ENCODE measurements around the gene CCDC71. TPM values are rescaled to one million over a fixed set of nuclear protein-coding genes. Genes with fewer than 3 reads are reported as not detected.

CCDC71 gene
- total and polyA plus RNA-seq, 2 of the 13 experiments (the other 11 are each of a cell fraction or from before 2014, with no cell fraction given) = 9.7 to 14.3 TPM

DNA sequence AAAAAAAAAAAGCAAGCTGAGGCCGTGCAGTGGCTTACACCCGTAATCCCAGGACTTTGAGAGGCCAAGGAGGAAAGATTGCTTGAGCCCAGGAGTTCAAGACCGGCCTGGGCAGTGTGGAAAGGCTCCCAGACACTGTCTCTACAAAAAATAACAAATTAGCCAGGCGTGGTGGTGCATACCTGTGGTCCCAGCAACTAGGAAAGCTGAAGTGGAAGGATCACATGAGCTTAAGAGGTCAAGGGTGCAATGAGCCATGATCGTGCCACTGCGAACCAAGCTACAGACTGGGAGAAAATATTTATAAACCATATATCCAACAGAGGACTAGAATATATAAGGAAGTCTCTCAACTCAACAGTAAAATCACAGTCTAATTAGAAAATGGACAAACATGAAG, 15.2 kb upstream of the CCDC71 start:
- H3K36me3 ChIP-seq (replicated peaks in 1 of 2; ENCODE audit: control insufficient read depth in 1 of 2, insufficient read depth in 2 of 2, low read length in 2 of 2) = no peaks in the 10 kb centered on the region
- H3K79me2 ChIP-seq (ENCODE audit: insufficient read depth, low read length) = no peaks in the 10 kb centered on the region
- BruUV-seq (replicated peaks) = no TSS peak
- H3K4me2 ChIP-seq (ENCODE audit: low read depth, low read length) = no peak overlapping the region
- DNase-seq (ENCODE audit: low spot score) = no peak
- H3K4me3 ChIP-seq (replicated peaks in 1 of 3; ENCODE audit: insufficient read depth in 1 of 3, low read depth in 2 of 3, low read length in 3 of 3) = no peak overlapping the region
- H3K4me1 ChIP-seq (ENCODE audit: insufficient read depth, low read length) = peaks cover 26% of the 10 kb centered on the region
- TF ChIP-seq, protein P1, sequence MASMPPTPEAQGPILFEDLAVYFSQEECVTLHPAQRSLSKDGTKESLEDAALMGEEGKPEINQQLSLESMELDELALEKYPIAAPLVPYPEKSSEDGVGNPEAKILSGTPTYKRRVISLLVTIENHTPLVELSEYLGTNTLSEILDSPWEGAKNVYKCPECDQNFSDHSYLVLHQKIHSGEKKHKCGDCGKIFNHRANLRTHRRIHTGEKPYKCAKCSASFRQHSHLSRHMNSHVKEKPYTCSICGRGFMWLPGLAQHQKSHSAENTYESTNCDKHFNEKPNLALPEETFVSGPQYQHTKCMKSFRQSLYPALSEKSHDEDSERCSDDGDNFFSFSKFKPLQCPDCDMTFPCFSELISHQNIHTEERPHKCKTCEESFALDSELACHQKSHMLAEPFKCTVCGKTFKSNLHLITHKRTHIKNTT (CRISPR knock-in tag; IDR thresholded peaks at IDR 0.05) = no peak
- no peak for TF ChIP-seq ETV5 (CRISPR knock-in tag; IDR thresholded peaks at IDR 0.05; ENCODE audit: borderline replicate concordance)
- no peak for TF ChIP-seq RARG (CRISPR knock-in tag; IDR thresholded peaks at IDR 0.05; ENCODE audit: low read depth)
- no peak for TF ChIP-seq ZNF879 (CRISPR knock-in tag; IDR thresholded peaks at IDR 0.05)
- no peak for TF ChIP-seq SETDB1 (CRISPR knock-in tag; IDR thresholded peaks at IDR 0.05; ENCODE audit: borderline replicate concordance)
- TF ChIP-seq KLF16 (CRISPR knock-in tag; IDR thresholded peaks at IDR 0.05) = no peak
- TF ChIP-seq, protein P2, sequence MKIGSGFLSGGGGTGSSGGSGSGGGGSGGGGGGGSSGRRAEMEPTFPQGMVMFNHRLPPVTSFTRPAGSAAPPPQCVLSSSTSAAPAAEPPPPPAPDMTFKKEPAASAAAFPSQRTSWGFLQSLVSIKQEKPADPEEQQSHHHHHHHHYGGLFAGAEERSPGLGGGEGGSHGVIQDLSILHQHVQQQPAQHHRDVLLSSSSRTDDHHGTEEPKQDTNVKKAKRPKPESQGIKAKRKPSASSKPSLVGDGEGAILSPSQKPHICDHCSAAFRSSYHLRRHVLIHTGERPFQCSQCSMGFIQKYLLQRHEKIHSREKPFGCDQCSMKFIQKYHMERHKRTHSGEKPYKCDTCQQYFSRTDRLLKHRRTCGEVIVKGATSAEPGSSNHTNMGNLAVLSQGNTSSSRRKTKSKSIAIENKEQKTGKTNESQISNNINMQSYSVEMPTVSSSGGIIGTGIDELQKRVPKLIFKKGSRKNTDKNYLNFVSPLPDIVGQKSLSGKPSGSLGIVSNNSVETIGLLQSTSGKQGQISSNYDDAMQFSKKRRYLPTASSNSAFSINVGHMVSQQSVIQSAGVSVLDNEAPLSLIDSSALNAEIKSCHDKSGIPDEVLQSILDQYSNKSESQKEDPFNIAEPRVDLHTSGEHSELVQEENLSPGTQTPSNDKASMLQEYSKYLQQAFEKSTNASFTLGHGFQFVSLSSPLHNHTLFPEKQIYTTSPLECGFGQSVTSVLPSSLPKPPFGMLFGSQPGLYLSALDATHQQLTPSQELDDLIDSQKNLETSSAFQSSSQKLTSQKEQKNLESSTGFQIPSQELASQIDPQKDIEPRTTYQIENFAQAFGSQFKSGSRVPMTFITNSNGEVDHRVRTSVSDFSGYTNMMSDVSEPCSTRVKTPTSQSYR (CRISPR knock-in tag; IDR thresholded peaks at IDR 0.05; ENCODE audit: borderline replicate concordance) = no peak
- TF ChIP-seq ZNF556 (CRISPR knock-in tag; IDR thresholded peaks at IDR 0.05; ENCODE audit: borderline replicate concordance) = no peak
- TF ChIP-seq, protein P3, sequence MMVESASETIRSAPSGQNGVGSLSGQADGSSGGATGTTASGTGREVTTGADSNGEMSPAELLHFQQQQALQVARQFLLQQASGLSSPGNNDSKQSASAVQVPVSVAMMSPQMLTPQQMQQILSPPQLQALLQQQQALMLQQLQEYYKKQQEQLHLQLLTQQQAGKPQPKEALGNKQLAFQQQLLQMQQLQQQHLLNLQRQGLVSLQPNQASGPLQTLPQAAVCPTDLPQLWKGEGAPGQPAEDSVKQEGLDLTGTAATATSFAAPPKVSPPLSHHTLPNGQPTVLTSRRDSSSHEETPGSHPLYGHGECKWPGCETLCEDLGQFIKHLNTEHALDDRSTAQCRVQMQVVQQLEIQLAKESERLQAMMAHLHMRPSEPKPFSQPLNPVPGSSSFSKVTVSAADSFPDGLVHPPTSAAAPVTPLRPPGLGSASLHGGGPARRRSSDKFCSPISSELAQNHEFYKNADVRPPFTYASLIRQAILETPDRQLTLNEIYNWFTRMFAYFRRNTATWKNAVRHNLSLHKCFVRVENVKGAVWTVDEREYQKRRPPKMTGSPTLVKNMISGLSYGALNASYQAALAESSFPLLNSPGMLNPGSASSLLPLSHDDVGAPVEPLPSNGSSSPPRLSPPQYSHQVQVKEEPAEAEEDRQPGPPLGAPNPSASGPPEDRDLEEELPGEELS (CRISPR knock-in tag; IDR thresholded peaks at IDR 0.05) = no peak
- TF ChIP-seq SMC3 (IDR thresholded peaks at IDR 0.05; ENCODE audit: low read length) = no peak
- no peak for TF ChIP-seq PLRG1 (conservative IDR thresholded peaks at IDR 0.05)
- TF ChIP-seq PAX8 (CRISPR knock-in tag; IDR thresholded peaks at IDR 0.05; ENCODE audit: borderline replicate concordance) = no peak
- no peak for TF ChIP-seq ZNF709 (CRISPR knock-in tag; IDR thresholded peaks at IDR 0.05)
- no peak for TF ChIP-seq NFE2 (CRISPR knock-in tag; IDR thresholded peaks at IDR 0.05)
- no peak for TF ChIP-seq ZNF577 (CRISPR knock-in tag; IDR thresholded peaks at IDR 0.05; ENCODE audit: borderline replicate concordance, low read depth)
- TF ChIP-seq ZNF234 (CRISPR knock-in tag; conservative IDR thresholded peaks at IDR 0.05) = no peak
- ATAC-seq = no peak; the same call in 1 of the 3 replicates
- no peak overlapping the region for H2AFZ ChIP-seq (ENCODE audit: low read length)
- H4K20me1 ChIP-seq (ENCODE audit: insufficient read depth, low read length) = no peaks in the 10 kb centered on the region
- no peak overlapping the region for H3K27ac ChIP-seq (ENCODE audit: extremely low read length, insufficient read depth, low read length)
- no peak overlapping the region for H3K9ac ChIP-seq (ENCODE audit: insufficient read depth, low read depth, low read length)
- H3K9me3 ChIP-seq (ENCODE audit: low read length) = no peaks in the 10 kb centered on the region
- ChIA-PET POLR2A (interaction anchor here (1.4 kb wide), 1 partner anchor 10 kb away, joined by 5 read pairs; the partner anchor contains the start of gene KLHDC8B), CTCF (ENCODE audit: low intra/inter-chr PET ratio, low total read pairs) (no interaction called here)
- intact Hi-C loops (cut with micrococcal nuclease; ENCODE audit: unreplicated experiment) = no loop called here
- FAIRE-seq = peak; percentile 39
- no peaks in the 10 kb centered on the region; a peak in 1 of 5 replicates for H3K27me3 ChIP-seq (ENCODE audit: control insufficient read depth in 1 of 2, insufficient read depth in 2 of 2, low read length in 2 of 2)
- in situ Hi-C loops (cut with HindIII; ENCODE audit: extremely low pct_ligation_motif_present, low pct_unique_long_range_greater_than_20kb) = no loop called here
- 9% methylated on average over 6 of the region's 6 CpGs for WGBS (ENCODE audit: low lambda C conversion rate)

Data from HepG2 (cell line).